ENCODE results near the gene MAML3.

MAML3 gene

GRCh38 chr4:139961344-139961946 lies 192.5 kb downstream of the MAML3 start:
- Histone ChIP-seq H3K9me3 (ENCODE audit: insufficient read depth, low read length) (no peaks in the 10 kb centered on the region), H4K20me1 (ENCODE audit: insufficient read depth, low read length) (no peaks in the 10 kb centered on the region), H3K27me3 (ENCODE audit: low read depth, low read length) (peaks cover 47% of the 10 kb centered on the region), H3K79me2 (ENCODE audit: low read length) (no peaks in the 10 kb centered on the region), H3K4me3 (ENCODE audit: low read length) (no peak overlapping the region), H3K4me1 (ENCODE audit: low read length) (no peaks in the 10 kb centered on the region), H3K4me2 (ENCODE audit: low read length) (no peak overlapping the region), H2AFZ (ENCODE audit: low read depth, low read length) (no peak overlapping the region), H3K9ac (ENCODE audit: low read length) (no peak overlapping the region), H3K27ac (ENCODE audit: low read length) (no peak overlapping the region), H3K36me3 (replicated peaks; ENCODE audit: low read depth, low read length) (no peaks in the 10 kb centered on the region)
- TF ChIP-seq EZH2phosphoT487 (IDR thresholded peaks at IDR 0.05; ENCODE audit: low read depth), result no peak

DNA sequence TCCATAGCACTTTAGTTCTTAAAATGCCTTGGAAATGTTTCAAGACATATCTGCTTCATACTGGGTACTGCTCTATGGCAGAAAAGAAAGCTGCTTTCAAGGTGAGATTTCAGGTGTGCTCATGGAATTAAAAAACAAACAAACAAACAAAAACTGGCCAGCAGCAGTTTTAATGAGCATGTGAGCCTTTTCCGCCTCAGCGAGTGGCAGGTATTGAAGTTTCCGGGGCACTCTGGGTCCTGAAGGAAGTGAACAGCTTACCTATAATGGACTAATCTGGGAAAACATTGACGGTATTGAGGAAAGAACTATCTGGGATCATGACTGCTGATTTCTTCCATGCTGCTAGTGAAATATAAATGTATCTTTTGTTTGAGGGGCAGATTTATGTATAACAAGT lies 194.6 kb downstream of the MAML3 start:
- no peaks in the 10 kb centered on the region for H3K79me2 ChIP-seq (ENCODE audit: low read length)
- H3K27ac ChIP-seq (ENCODE audit: low read length), result no peak overlapping the region
- H3K4me3 ChIP-seq (ENCODE audit: low read length), result no peak overlapping the region
- H3K9ac ChIP-seq (ENCODE audit: low read length), result no peak overlapping the region
- no peaks in the 10 kb centered on the region for H3K9me3 ChIP-seq (ENCODE audit: insufficient read depth, low read length)
- no peaks in the 10 kb centered on the region for H3K36me3 ChIP-seq (replicated peaks; ENCODE audit: low read depth, low read length)
- H3K27me3 ChIP-seq (ENCODE audit: low read depth, low read length), result peaks cover 56% of the 10 kb centered on the region
- no peaks in the 10 kb centered on the region for H3K4me1 ChIP-seq (ENCODE audit: low read length)
- no peak overlapping the region for H3K4me2 ChIP-seq (ENCODE audit: low read length)
- TF ChIP-seq EZH2phosphoT487 (IDR thresholded peaks at IDR 0.05; ENCODE audit: low read depth), result no peak
- TF ChIP-seq, protein P1, sequence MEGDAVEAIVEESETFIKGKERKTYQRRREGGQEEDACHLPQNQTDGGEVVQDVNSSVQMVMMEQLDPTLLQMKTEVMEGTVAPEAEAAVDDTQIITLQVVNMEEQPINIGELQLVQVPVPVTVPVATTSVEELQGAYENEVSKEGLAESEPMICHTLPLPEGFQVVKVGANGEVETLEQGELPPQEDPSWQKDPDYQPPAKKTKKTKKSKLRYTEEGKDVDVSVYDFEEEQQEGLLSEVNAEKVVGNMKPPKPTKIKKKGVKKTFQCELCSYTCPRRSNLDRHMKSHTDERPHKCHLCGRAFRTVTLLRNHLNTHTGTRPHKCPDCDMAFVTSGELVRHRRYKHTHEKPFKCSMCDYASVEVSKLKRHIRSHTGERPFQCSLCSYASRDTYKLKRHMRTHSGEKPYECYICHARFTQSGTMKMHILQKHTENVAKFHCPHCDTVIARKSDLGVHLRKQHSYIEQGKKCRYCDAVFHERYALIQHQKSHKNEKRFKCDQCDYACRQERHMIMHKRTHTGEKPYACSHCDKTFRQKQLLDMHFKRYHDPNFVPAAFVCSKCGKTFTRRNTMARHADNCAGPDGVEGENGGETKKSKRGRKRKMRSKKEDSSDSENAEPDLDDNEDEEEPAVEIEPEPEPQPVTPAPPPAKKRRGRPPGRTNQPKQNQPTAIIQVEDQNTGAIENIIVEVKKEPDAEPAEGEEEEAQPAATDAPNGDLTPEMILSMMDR (IDR thresholded peaks at IDR 0.05; ENCODE audit: low read depth, low read length), result no peak
- no peaks in the 10 kb centered on the region for H4K20me1 ChIP-seq (ENCODE audit: insufficient read depth, low read length)
- H2AFZ ChIP-seq (ENCODE audit: low read depth, low read length), result no peak overlapping the region

DNA sequence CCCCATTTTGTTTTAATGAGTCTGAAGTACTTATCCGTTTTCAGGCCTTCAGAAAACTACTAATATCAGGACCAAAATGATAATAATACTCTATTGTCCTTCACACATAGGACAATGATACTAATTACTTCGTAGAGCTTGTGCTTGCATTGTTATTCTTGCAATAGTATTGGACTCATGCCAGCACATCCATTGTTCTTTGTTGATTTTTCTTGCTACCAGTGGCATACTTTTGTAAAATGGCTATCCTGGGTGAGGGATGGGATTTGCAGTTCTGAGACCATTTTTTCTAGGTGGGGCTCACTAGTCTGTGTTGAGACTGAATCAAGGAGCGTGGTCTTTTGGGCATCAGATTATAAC lies 195.3 kb downstream of the MAML3 start:
- H3K4me3 ChIP-seq (ENCODE audit: low read length), result no peak overlapping the region
- H3K79me2 ChIP-seq (ENCODE audit: low read length), result no peaks in the 10 kb centered on the region
- H3K4me1 ChIP-seq (ENCODE audit: low read length), result no peaks in the 10 kb centered on the region
- TF ChIP-seq EZH2phosphoT487 (IDR thresholded peaks at IDR 0.05; ENCODE audit: low read depth), result no peak
- TF ChIP-seq, protein P1 (IDR thresholded peaks at IDR 0.05; ENCODE audit: low read depth, low read length), result no peak
- no peak overlapping the region for H2AFZ ChIP-seq (ENCODE audit: low read depth, low read length)
- H3K27me3 ChIP-seq (ENCODE audit: low read depth, low read length), result peaks cover 63% of the 10 kb centered on the region
- no peak overlapping the region for H3K9ac ChIP-seq (ENCODE audit: low read length)
- no peaks in the 10 kb centered on the region for H3K36me3 ChIP-seq (replicated peaks; ENCODE audit: low read depth, low read length)
- no peaks in the 10 kb centered on the region for H3K9me3 ChIP-seq (ENCODE audit: insufficient read depth, low read length)
- H3K27ac ChIP-seq (ENCODE audit: low read length), result no peak overlapping the region
- no peak overlapping the region for H3K4me2 ChIP-seq (ENCODE audit: low read length)
- H4K20me1 ChIP-seq (ENCODE audit: insufficient read depth, low read length), result no peaks in the 10 kb centered on the region

GRCh38 chr4:139957986-139958738 lies 195.8 kb downstream of the MAML3 start:
- Histone ChIP-seq H3K9ac (ENCODE audit: low read length) (no peak overlapping the region), H3K27ac (ENCODE audit: low read length) (no peak overlapping the region), H3K27me3 (ENCODE audit: low read depth, low read length) (peaks cover 66% of the 10 kb centered on the region), H3K79me2 (ENCODE audit: low read length) (no peaks in the 10 kb centered on the region), H3K4me1 (ENCODE audit: low read length) (no peaks in the 10 kb centered on the region), H4K20me1 (ENCODE audit: insufficient read depth, low read length) (no peaks in the 10 kb centered on the region), H2AFZ (ENCODE audit: low read depth, low read length) (no peak overlapping the region), H3K9me3 (ENCODE audit: insufficient read depth, low read length) (no peaks in the 10 kb centered on the region), H3K4me3 (ENCODE audit: low read length) (no peak overlapping the region), H3K4me2 (ENCODE audit: low read length) (no peak overlapping the region), H3K36me3 (replicated peaks; ENCODE audit: low read depth, low read length) (no peaks in the 10 kb centered on the region)
- TF ChIP-seq EZH2phosphoT487 (IDR thresholded peaks at IDR 0.05; ENCODE audit: low read depth), result no peak
- TF ChIP-seq, protein P1 (IDR thresholded peaks at IDR 0.05; ENCODE audit: low read depth, low read length), result no peak
